GM18498 (cell line): ENCODE data around the gene PRKAG2.

Experiments used
- ATAC-seq: cut with Tn5 transposase; IDR thresholded peaks from one replicate; pipeline ENCODE4 v1.9.1; 2021; ENCODE audit warnings: mild to moderate bottlenecking, moderate library complexity; ENCODE audit not compliant: unreplicated experiment

Gene PRKAG2

DNA sequence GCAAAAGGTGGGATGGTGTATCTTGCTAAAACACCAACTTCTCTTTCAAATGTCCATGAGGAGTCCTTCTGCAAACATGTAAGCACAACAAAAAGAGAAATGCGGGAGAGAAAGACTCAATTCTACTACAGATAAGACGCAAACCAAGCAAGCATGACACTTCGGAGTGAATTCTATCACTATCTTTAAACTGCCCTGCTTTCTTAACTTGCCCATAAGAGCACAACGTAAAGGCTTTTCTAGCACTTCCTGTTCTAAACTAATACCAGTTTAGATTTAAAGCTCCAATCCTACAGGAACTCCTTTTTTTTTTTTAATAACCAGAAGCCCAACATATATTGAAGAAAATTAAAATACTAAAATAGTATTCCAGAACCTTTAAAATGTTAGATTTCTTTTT is 365.6 kb downstream of the PRKAG2 start:
- no peak for ATAC-seq

DNA sequence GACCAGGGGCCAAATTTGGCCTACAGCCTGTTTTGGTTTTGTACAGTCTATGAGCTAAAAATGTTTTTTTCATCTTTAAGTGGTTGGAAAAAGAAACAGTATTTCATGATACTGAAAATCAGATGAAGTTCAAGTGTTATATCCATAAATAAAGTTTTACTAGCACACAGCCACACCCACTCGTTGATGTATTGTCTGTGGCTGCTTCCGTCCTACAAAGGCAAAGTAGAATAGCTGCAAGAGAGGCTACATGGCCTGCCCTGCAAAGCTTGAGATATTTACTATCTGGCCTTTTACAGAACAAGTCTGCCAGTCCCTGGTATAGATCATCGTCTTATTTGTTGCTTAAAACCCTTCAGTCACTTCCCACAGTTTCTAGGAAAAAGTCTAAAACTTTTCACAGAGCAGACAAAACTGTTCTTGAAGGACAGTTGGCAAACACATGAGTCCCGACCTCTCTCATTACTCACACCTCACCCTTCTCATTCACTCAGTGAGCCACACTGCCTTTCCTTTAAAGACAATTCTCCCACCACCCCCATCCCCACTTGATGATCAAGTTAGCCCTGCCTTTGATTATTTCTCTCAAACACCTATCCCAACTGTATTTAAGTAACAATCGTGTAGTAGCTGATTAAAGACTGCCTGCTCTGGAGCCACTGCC is 367.1 kb downstream of the PRKAG2 start:
- ATAC-seq = no peak

DNA sequence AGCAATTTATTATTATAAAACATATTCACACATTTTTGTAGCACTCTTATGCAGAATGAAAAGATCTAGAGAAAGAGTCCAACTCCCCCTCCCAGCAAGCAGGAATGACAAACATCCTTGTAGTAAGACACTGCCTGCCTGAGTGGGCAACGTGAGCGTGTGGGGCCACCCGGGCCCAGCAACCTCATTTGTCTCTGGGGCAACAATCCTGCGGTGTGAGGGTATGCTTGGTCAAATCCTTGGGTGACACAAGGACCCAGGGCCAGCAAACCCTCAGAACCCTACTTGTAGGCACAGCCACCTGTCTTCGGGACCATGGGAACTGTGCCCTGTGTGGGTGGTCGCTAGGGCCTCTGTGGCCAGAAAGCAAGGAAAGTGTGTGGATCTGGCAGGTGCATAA is 367.9 kb downstream of the PRKAG2 start:
- no peak for ATAC-seq

DNA sequence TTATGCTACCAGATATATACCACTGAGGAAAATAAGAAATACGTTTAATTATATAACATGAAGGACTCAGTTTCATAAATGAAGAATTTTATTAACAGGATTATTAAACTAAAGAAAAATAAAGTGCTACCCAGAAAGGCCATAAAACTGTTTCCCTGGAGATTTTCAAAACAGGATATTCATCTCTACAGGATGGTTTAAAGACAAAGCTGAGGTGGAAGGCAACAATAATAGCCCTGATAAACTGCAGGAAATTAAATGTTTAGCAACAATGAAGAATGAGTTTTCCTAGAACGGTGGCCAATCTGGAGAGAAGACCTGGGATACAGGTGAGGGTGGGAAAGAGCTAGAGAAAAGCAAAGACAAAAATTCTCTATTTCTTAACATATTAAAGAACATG is 369.1 kb downstream of the PRKAG2 start:
- no peak for ATAC-seq

DNA sequence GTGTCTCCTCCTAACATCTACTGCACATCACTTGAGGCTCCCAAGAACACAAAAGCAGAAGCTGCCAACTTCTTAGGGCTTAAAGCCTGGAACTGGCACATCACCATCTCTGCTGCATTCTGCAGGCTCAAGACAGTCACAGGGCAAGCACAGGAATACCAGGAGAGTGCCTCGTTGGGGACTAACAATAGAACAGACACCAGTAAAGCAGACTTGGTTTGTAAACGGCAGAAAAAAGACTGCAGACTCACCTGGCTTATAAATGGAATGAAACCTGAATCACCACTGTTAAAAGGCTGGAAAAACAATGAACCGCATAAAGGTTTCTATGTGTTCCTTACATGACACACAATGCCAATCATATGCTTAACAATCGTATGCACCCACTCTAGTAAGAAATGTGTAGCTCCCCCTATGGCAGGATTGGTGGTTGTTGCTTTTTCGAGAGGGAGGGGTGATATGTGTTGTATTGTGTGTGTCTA is 370.0 kb downstream of the PRKAG2 start:
- ATAC-seq = no peak
